Stimulated activated CD8-positive, alpha-beta memory T cell treated with anti-CD3 and anti-CD28 coated beads, Interleukin-7, amount 100 ng/mL, for 48 hours (primary cell): ENCODE data around the gene ZBP1.

Experiments
- DNase-seq, 2 donors: peaks; one replicate each; pipeline ENCODE4 v3.0.0-alpha.2; 2020; ENCODE audit warnings: low read depth in 1 of 2; ENCODE audit errors: extremely low read depth in 1 of 2

ZBP1 gene

DNA sequence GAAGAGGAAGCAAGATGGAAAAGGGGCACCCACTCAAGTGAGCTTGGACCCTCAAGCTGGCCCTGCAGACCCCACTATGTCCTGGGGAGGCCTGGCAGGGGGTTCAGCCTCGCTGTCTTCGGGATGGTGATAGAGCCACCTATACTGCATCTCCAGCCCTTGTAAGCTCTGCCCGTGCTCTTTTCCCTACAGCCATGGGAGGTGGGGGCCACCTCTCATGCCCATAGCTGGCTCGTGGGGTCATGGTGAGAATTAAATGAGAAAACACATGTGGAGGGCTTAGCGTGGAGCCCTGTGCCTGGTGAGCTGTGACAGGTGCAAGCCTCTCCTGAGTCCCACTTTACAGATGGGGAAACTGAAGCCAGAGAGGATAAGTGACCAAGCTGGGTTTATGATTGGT is 31.6 kb downstream of the ZBP1 start:
- no peak for DNase-seq

DNA sequence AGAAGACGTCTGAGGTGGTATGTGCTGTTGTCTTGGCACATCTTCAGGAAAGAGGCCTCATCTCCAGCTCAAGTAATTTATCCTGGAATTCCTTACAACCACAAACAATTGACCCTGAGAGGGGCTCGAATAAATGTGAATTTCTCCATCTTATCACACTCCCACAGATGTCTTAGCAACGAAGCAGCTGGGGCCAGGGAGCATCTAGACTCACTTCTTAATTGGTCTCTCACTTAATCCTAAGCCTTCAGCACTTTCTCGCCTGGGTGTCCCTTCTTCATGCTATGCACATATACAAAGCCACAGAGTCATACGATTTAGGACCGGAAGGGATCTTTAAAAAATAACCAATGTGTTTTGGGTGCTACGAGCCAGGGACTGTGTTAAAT is 32.2 kb downstream of the ZBP1 start:
- DNase-seq = no peak

GRCh38 chr20:57587278-57587988 is 32.8 kb downstream of the ZBP1 start:
- DNase-seq = no peak

- no peak for DNase-seq
These were observed 33.3 kb downstream of the ZBP1 start for GRCh38 chr20:57586943-57587277.

DNA sequence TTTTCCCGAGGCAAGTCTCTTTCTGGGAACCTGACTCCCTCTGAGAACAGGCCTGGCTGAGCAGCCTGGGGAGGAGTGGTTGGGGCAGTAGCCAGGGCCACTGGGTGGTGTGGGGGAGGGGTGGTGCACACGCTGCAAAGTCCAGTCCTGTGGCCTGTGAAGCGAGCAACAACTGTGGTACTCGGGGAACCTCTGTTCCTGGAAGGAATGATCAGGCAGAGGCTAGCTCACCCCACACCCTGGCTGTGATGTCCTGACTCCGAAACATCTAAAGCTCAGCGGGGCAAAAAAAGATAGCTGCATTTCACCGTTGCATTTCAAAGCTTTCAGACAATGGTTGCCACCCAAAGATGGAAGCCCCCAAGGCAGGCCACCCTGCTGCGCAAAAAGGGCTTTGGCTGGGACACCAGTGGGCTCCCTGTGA is 33.8 kb downstream of the ZBP1 start:
- DNase-seq = no peak

DNA sequence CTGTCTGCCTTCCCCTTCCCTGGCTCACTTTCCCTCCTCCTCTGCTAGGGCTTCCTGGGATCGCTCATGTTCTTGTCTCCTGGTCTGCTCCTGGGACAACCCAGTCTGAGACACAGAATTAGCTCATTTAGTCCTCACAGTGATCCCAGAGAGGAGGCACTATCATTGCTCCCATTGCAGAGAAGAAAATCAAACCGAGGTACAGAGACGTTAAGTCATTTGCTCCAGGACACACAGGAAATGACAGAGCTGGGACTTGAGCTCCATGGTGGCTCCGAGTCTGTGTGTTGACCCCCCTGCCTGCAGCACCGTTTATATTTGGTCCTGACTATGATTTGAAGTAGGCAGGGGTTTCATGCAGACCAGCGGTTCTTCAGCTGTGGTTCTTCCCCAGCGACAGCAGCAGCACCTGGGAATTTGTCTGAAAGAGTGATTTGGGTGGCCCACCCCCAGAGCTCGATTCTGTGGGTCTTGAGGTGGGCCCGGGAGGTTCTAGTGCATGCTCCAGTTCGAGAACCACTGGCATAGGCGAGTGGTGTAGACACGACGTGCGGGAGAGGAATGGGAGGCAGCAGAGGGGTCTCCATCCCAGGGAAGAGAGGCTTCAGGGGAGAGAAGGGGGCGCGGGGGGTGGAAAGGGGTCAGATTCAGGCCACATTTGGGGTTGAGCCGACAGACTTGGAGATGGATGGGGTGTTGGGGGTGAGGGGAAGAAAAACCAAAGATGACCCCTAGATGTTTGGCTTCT is 34.6 kb downstream of the ZBP1 start:
- no peak for DNase-seq

GRCh38 chr20:57584768-57585461 is 35.3 kb downstream of the ZBP1 start:
- no peak for DNase-seq

GRCh38 chr20:57583289-57584257 is 36.7 kb downstream of the ZBP1 start:
- no peak for DNase-seq

DNA sequence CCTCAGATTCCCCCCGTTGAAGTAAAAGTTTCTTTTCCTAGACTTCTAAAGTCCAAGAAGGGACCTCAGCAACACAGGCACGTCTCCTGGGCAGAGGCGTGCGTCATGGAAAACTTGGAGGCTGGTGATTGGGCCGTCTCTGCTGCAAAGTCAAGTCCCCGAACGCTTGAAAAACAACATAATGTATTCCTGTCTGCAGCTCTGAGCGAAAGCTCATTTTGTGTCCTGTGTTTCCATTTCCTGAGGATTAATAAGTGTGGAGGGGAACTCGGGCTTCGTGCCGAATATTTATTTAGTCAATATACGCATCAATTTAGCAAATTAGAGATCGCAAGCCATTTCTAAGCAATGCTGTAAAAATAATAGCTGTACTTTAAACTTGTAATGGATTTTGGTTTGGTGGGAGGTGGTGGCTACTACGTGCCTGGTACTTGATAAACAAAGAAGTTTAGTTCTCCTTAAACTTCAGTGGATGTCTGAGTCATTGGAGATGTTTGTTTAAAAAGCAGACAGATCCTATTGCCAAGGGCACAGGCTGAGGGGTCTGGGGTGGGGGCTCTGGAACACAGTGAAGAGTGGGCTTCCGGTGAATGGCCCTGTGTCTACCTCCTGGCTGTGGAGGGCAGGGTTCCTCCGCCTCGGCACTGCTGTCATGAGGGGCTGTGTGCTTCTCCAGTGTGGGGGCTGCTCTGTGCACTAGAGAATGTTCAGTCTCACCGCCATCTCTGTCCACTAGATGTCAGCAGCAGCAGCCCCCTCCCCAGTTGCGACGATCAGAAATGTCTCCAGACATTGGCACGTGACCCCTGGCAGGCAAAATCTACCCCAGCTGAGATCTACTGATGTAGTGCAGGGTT is 37.6 kb downstream of the ZBP1 start:
- no peak for DNase-seq

DNA sequence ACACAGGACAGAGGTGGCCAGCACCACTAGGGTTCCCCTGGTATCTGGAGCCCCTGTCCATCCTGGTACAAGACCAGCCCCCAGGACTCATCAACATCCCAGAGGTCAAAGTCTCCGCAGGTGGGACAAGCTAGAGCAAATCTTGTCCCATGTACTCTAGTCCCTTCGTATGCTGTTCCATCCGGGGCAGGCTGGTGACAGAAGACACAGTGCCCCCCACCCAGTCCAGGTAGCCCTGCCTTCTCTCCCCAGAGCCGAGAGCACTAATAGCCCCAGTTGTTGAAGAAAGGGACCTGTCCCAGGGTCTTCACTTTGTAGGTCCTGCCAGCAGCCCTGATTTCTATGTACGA is 38.2 kb downstream of the ZBP1 start:
- DNase-seq = no peak

DNA sequence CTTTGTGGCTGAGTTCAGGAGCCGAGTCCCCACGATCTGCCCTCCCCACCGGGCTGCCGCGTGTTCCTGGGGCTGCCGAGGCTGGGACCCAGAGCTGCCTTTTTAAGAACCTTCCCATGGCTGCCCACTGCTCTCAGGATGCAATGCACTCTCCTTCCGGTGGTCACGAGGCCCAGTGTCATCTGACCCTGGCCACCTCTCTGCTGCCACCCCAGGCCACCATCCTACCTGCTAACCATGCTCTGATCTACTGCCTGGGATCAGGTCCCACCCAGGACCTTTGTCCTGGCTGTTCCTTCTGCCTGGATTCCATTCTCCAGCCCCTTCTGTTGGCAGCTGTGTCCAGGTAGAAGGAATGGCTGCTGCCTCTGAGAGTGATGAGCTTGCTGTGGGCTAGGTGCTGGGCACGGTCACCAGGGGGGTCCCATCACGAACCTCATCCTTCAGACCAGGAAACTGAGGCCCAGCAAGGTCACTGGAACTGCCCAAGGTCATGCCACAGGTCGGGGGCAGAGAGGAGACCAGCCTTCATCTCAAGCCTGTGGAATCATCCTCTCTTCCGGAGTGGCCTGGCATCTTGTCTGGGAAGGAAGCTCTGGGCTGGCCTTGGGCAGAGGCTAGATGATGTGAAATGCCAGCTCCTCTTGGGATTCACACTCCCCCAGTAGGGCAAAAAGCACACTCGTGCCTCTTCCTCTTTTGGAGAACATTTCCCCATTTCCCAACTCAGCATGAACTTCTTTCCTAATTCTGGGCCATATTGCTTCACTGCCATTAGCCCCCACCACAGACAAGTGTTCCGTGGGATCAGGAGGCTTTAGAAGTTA is 38.8 kb downstream of the ZBP1 start:
- no peak for DNase-seq

DNA sequence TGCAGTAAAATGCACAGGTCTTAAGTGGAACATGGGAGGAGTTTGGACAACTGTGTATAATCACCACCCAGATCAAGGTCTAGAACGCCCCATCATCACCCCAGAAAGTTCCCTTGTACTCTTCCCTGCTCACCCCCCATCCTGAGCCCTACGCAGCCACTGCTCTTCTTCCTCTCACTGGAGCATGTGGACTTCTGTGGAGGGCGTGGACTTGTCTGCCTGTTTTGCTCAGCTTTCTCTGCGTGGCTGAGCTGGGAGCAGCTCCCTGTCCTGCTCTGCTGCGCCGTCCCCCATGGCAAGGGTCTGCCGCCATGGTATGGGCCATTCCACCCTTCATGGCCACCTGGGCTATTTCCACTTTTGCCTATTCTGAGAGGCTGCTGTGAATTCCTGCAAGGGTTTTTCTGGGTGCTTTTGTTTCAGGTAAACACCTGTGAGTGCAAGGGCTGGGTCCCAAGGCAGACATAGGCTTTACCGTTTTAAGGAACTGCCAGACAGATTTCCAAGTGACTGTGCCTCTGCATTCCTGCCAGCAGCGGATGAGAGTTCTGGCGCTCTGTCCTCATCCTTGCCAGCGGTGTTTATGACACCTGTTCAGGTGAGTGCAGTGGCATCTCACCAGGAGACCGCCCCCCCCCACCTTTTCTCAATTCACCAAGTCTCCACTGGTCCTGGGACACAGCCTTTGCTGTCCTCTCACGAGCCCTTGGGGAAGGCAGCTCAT is 39.6 kb downstream of the ZBP1 start:
- DNase-seq = no peak

GRCh38 chr20:57579898-57580447 is 40.3 kb downstream of the ZBP1 start:
- no peak for DNase-seq

DNA sequence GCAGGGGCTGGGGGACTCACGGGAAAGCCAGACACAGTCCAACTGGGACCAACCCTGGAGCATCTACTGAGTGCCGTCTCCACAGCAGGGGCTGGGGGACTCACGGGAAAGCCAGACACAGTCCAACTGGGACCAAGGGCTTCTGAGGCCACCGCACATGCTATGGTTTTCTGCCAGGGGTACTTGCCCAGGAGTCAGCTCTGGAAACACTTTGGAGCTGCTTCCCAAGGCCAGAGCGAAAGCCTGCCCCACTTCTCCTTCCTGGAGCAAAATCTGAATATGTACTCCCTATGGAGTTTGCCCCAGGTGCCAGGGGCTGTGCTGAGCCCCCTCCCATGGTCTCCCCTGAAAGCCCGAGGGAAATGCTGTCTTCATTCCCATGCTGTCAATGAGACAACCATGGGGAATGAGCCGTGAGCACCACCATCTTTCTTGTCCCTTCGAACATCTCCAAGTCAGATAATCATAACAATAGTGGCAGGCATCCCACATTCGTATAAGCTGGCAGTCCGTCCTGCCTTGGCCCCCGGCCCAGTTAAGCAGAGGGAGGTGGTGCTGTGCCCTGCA is 40.8 kb downstream of the ZBP1 start:
- DNase-seq = no peak

DNA sequence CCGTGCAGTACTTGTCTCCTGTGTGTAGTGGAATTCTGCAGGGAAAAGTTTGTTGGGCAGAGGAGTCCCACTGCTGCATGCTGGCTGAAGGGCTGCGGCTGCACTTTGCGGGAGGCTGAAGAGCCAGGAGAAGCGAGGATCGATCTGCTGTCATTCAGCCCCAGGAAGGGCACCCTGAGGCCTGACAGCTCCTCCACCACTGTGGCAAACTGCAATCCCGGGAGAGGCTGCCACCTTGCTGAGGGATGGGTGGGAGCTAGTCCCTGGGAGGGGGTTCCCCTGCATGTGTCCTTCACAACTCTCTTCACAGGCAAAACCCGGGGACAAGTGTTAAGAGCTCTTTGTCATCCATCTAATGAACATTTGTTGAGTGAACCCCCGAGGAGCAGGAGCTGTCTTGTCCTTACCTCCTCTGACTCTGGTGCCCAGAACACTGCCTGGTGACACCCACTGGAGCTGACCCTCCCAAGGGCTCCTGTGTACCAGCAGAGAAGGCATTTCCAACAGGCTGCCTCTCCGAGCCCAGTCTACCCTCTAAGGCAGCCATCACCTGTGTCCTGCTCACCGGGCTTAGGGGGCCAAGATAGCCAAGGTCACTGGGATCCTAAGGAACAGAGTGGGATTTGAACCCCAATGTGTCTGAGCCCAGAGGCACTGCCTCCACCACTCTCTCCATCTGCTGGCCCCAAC is 41.6 kb downstream of the ZBP1 start:
- no peak for DNase-seq

DNA sequence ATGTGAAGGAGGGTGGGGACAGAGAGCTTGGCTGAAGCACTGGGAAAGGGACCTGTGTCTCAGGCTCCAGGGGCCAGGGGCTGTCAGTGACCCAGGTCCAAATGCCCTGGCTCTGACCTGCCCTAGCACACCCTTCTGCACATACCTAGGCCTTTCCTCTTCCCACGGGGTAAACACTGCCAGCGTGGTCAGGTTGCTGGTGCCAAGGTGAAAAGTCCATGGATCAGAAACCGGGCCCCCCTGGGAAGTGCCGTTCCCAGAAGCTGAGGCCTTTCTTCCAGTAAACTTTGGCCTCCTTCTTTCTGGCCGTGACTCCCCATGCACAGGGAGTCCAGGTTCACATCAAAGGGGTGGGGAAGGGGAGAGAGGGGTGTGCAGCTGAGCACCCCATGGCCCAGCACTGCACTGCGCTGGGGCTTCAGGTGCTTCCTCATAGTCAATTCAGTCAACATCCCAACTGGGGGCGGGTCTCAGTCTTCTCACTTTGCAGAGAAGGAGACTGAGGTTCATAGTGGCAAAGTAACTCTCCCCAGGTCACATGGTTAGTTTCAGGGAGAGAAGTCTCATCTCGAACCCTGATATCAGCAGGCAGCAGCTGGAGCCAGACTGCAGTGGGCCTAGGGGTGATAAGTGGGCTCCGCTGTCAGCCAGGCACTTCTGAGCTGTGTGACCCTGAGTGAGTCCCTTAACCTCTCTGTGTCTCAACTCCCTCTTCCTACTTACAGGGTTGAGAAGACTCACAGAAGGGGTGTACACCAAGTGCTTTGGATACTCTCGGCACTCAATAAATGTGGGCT is 42.3 kb downstream of the ZBP1 start:
- no peak for DNase-seq
